HepG2 (cell line): ENCODE results near the gene PDCD11. TPM values are rescaled to one million over a fixed set of nuclear protein-coding genes. Genes with fewer than 3 reads are reported as not detected.

ENCODE experiments used
- BORCS8-MEF2B ChIP-seq: sonication (generic); formaldehyde crosslinking; IDR thresholded peaks from 2 replicates; pipeline ENCODE4 v1.8.0; 2022; ENCODE audit warnings: mild to moderate bottlenecking, missing genetic modification reagents
- CBFB ChIP-seq: sonication (generic); formaldehyde crosslinking; IDR thresholded peaks from 2 replicates; pipeline ENCODE4 v1.4.0; 2020; ENCODE audit warnings: missing genetic modification reagents
- CENPX ChIP-seq: sonication (generic); formaldehyde crosslinking; IDR thresholded peaks from 2 replicates; pipeline ENCODE4 v1.9.0; 2021; ENCODE audit warnings: mild to moderate bottlenecking, missing genetic modification reagents, moderate library complexity
- CREB1 ChIP-seq, 2 experiments: fragments of 450-650 bp in 1 of 2; IDR thresholded peaks; 2 replicates each; pipeline ENCODE4 v1.6.1; 2016 to 2017; ENCODE audit warnings: control low read depth in 1 of 2, mild to moderate bottlenecking in 1 of 2, missing compliant biosample characterization in 1 of 2, missing genetic modification characterization in 1 of 2
- FOXA3 ChIP-seq: IDR thresholded peaks from 2 replicates; pipeline ENCODE4 v1.6.1; 2016; ENCODE audit warnings: missing genetic modification reagents, missing compliant biosample characterization
- MBNL3 ChIP-seq: fragments of 250-450 bp; sonication (Bioruptor Pico); conservative IDR thresholded peaks from 2 replicates; pipeline ENCODE4 v1.8.0; 2022; ENCODE audit warnings: mild to moderate bottlenecking, inconsistent platforms
- NR1H2 ChIP-seq: sonication (generic); formaldehyde crosslinking; IDR thresholded peaks from 2 replicates; pipeline ENCODE4 v1.8.1; 2022; ENCODE audit warnings: low read depth, missing genetic modification reagents, borderline replicate concordance
- POGZ ChIP-seq: sonication (generic); formaldehyde crosslinking; IDR thresholded peaks from 2 replicates; pipeline ENCODE4 v1.4.0; 2020; ENCODE audit warnings: mild to moderate bottlenecking, missing genetic modification reagents
- SMAD1 ChIP-seq: sonication (generic); formaldehyde crosslinking; IDR thresholded peaks from 2 replicates; pipeline ENCODE4 v1.4.0; 2020; ENCODE audit warnings: missing genetic modification reagents, low read depth, mild to moderate bottlenecking, borderline replicate concordance
- SRSF9 ChIP-seq: fragments of 200-400 bp; formaldehyde crosslinking; IDR thresholded peaks from 2 replicates; pipeline ENCODE4 v1.6.1; 2018; ENCODE audit warnings: borderline replicate concordance, mild to moderate bottlenecking, low read depth, low read length; ENCODE audit not compliant: insufficient read depth, poor library complexity, severe bottlenecking
- ZNF33B ChIP-seq: sonication (generic); formaldehyde crosslinking; IDR thresholded peaks from 2 replicates; pipeline ENCODE4 v1.5.1; 2020; ENCODE audit warnings: mild to moderate bottlenecking, missing genetic modification reagents
- ZNF569 ChIP-seq: sonication (generic); formaldehyde crosslinking; IDR thresholded peaks from 2 replicates; pipeline ENCODE4 v1.5.0; 2020; ENCODE audit warnings: mild to moderate bottlenecking, missing genetic modification reagents, moderate library complexity, borderline replicate concordance
- ZNF75D ChIP-seq: sonication (generic); formaldehyde crosslinking; IDR thresholded peaks from 2 replicates; pipeline ENCODE4 v1.8.1; 2023; ENCODE audit warnings: missing genetic modification reagents, mild to moderate bottlenecking, borderline replicate concordance
- ZNF850 ChIP-seq: sonication (generic); formaldehyde crosslinking; conservative IDR thresholded peaks from 2 replicates; pipeline ENCODE4 v1.9.0; 2021; ENCODE audit warnings: mild to moderate bottlenecking, missing genetic modification reagents
- polyA plus RNA-seq, 8 experiments: library from polyadenylated mRNA; depleted of rRNA in 3 of 8; stranded (reverse) in 7 of 8; unstranded in 1 of 8; fragments of >200 nt; fragmentation: Illumina TruSeq in 4 of 8; extraction: Trizol in 4 of 8; gene quantifications; 2 replicates each; pipeline versions ENCODE4 v1.2.1 to v1.2.3, GENCODE V29; 2011 to 2016; ENCODE audit warnings: low read depth in 4 of 8, missing spikeins in 1 of 8, mixed read lengths in 1 of 8; ENCODE audit not compliant: insufficient read depth in 1 of 8
- total RNA-seq, 5 experiments: library from RNA; depleted of rRNA; stranded (reverse); fragments of >200 nt; fragmentation: Illumina TruSeq; extraction: Trizol; gene quantifications; 2 replicates each; pipeline ENCODE4 v1.2.3, GENCODE V29; 2016; ENCODE audit warnings: low read depth in 1 of 5
- TF ChIP-seq, protein P1 (sequence below): sonication (generic); formaldehyde crosslinking; IDR thresholded peaks from 2 replicates; pipeline ENCODE4 v1.5.1; 2020; ENCODE audit warnings: mild to moderate bottlenecking, moderate library complexity, missing genetic modification reagents
- TF ChIP-seq, protein P2 (sequence below): IDR thresholded peaks from 2 replicates; pipeline ENCODE4 v1.6.1; 2018; ENCODE audit warnings: missing genetic modification reagents
- TF ChIP-seq, protein P3 (sequence below): sonication (generic); formaldehyde crosslinking; IDR thresholded peaks from 2 replicates; pipeline ENCODE4 v1.9.0; 2021; ENCODE audit warnings: missing genetic modification reagents, borderline replicate concordance
- TF ChIP-seq, protein P4 (sequence below): sonication (generic); formaldehyde crosslinking; IDR thresholded peaks from 2 replicates; pipeline ENCODE4 v1.4.0; 2020; ENCODE audit warnings: missing genetic modification reagents, borderline replicate concordance

PDCD11 gene
- total and polyA plus RNA-seq, 2 of the 13 experiments (the other 11 are each of a cell fraction or from before 2014, with no cell fraction given), result 12.8 to 52.8 TPM

DNA sequence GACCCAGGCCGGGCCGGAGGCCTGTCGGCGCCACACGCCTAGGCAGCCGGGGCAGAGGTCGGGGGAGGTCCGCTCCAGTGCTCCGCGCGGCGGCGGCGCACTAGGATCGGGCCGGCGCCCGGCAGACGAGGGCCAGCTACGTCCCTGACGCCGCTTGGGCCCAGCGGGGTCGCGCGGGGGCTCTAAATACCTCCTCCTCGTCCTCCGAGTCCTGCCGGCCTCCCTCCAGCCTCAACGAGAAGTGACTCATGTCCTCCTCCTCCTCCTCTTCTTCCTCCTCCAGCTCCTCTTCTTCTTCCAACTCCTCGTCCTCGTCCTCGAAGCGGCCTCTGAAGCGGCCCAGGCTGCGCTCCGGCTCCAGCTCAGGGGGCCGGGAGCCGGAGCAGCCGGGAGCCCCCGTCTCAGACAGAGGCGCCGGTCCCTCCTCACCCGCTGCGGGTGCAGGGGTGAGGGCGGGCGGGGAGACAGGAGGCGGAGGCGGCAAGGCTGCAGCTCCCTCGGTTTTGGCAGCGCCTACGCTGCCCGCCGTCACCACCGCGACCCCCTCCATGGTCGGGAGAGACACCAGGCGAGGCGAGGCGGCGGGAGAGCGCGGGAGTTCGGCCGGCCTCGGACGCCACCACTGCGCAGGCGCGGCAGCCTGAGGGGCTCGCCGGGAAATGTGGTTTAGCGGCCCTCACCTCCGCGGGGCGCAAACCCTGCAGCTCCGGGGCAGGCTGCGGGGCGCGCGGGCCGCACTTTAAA, 45.7 kb upstream of the PDCD11 start, which contains the start of gene PCGF6 (continued):
- 0 out of 2 replicates have a peak, but pooled peaks have one; percentile 80 for TF ChIP-seq ZNF33B (CRISPR knock-in tag)
- no peak for TF ChIP-seq BORCS8-MEF2B (CRISPR knock-in tag)
- TF ChIP-seq FOXA3 (CRISPR knock-in tag), result no peak
- TF ChIP-seq, protein P1, sequence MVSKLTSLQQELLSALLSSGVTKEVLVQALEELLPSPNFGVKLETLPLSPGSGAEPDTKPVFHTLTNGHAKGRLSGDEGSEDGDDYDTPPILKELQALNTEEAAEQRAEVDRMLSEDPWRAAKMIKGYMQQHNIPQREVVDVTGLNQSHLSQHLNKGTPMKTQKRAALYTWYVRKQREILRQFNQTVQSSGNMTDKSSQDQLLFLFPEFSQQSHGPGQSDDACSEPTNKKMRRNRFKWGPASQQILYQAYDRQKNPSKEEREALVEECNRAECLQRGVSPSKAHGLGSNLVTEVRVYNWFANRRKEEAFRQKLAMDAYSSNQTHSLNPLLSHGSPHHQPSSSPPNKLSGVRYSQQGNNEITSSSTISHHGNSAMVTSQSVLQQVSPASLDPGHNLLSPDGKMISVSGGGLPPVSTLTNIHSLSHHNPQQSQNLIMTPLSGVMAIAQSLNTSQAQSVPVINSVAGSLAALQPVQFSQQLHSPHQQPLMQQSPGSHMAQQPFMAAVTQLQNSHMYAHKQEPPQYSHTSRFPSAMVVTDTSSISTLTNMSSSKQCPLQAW, result no peak
- TF ChIP-seq ZNF569, result no peak
- no peak for TF ChIP-seq SRSF9
- TF ChIP-seq ZNF75D, result no peak
- TF ChIP-seq, protein P2, sequence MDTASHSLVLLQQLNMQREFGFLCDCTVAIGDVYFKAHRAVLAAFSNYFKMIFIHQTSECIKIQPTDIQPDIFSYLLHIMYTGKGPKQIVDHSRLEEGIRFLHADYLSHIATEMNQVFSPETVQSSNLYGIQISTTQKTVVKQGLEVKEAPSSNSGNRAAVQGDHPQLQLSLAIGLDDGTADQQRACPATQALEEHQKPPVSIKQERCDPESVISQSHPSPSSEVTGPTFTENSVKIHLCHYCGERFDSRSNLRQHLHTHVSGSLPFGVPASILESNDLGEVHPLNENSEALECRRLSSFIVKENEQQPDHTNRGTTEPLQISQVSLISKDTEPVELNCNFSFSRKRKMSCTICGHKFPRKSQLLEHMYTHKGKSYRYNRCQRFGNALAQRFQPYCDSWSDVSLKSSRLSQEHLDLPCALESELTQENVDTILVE (CRISPR knock-in tag), result no peak
- no peak for TF ChIP-seq MBNL3 (CRISPR knock-in tag)
- TF ChIP-seq, protein P3, sequence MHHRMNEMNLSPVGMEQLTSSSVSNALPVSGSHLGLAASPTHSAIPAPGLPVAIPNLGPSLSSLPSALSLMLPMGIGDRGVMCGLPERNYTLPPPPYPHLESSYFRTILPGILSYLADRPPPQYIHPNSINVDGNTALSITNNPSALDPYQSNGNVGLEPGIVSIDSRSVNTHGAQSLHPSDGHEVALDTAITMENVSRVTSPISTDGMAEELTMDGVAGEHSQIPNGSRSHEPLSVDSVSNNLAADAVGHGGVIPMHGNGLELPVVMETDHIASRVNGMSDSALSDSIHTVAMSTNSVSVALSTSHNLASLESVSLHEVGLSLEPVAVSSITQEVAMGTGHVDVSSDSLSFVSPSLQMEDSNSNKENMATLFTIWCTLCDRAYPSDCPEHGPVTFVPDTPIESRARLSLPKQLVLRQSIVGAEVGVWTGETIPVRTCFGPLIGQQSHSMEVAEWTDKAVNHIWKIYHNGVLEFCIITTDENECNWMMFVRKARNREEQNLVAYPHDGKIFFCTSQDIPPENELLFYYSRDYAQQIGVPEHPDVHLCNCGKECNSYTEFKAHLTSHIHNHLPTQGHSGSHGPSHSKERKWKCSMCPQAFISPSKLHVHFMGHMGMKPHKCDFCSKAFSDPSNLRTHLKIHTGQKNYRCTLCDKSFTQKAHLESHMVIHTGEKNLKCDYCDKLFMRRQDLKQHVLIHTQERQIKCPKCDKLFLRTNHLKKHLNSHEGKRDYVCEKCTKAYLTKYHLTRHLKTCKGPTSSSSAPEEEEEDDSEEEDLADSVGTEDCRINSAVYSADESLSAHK (CRISPR knock-in tag), result no peak
- TF ChIP-seq CREB1 (IDR thresholded peaks at IDR 0.05), result no peak
- no peak for TF ChIP-seq CREB1 (CRISPR knock-in tag; IDR thresholded peaks at IDR 0.05)
- 0 out of 2 replicates have a peak, but pooled peaks have one; percentile 53 for TF ChIP-seq CBFB (CRISPR knock-in tag)
- TF ChIP-seq, protein P4, sequence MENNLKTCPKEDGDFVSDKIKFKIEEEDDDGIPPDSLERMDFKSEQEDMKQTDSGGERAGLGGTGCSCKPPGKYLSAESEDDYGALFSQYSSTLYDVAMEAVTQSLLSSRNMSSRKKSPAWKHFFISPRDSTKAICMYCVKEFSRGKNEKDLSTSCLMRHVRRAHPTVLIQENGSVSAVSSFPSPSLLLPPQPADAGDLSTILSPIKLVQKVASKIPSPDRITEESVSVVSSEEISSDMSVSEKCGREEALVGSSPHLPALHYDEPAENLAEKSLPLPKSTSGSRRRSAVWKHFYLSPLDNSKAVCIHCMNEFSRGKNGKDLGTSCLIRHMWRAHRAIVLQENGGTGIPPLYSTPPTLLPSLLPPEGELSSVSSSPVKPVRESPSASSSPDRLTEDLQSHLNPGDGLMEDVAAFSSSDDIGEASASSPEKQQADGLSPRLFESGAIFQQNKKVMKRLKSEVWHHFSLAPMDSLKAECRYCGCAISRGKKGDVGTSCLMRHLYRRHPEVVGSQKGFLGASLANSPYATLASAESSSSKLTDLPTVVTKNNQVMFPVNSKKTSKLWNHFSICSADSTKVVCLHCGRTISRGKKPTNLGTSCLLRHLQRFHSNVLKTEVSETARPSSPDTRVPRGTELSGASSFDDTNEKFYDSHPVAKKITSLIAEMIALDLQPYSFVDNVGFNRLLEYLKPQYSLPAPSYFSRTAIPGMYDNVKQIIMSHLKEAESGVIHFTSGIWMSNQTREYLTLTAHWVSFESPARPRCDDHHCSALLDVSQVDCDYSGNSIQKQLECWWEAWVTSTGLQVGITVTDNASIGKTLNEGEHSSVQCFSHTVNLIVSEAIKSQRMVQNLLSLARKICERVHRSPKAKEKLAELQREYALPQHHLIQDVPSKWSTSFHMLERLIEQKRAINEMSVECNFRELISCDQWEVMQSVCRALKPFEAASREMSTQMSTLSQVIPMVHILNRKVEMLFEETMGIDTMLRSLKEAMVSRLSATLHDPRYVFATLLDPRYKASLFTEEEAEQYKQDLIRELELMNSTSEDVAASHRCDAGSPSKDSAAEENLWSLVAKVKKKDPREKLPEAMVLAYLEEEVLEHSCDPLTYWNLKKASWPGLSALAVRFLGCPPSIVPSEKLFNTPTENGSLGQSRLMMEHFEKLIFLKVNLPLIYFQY (CRISPR knock-in tag), result no peak
- no peak for TF ChIP-seq CENPX (CRISPR knock-in tag)
- TF ChIP-seq POGZ (CRISPR knock-in tag), result no peak
- TF ChIP-seq SMAD1 (CRISPR knock-in tag), result no peak
- TF ChIP-seq ZNF850, result no peak
- TF ChIP-seq NR1H2 (CRISPR knock-in tag), result no peak
